HG03066 (cell line): ENCODE data around the gene UBE2G2.

Experiments used
- ATAC-seq: cut with Tn5 transposase; IDR thresholded peaks from one replicate; pipeline ENCODE4 v1.9.1; 2021; ENCODE audit warnings: low read depth; ENCODE audit not compliant: unreplicated experiment

The UBE2G2 gene

GRCh38 chr21:44816761-44817505, 15.3 kb upstream of the UBE2G2 start:
- ATAC-seq = no peak

GRCh38 chr21:44815852-44816628, 14.4 kb upstream of the UBE2G2 start:
- no peak for ATAC-seq

- no peak for ATAC-seq
Observed at GRCh38 chr21:44815225-44815624, 13.6 kb upstream of the UBE2G2 start.

GRCh38 chr21:44814498-44815023, 12.9 kb upstream of the UBE2G2 start:
- ATAC-seq = no peak

- no peak for ATAC-seq
Observed at GRCh38 chr21:44813727-44814126, 12.1 kb upstream of the UBE2G2 start.

GRCh38 chr21:44813149-44813548, 11.5 kb upstream of the UBE2G2 start:
- no peak for ATAC-seq

GRCh38 chr21:44812640-44813039, 11.0 kb upstream of the UBE2G2 start:
- no peak for ATAC-seq

GRCh38 chr21:44810779-44811178, 9.2 kb upstream of the UBE2G2 start:
- no peak for ATAC-seq

GRCh38 chr21:44805859-44806258, 4.2 kb upstream of the UBE2G2 start:
- ATAC-seq = no peak

- no peak for ATAC-seq
Observed at GRCh38 chr21:44805226-44805625, 3.6 kb upstream of the UBE2G2 start.

- ATAC-seq = no peak
Observed at GRCh38 chr21:44804762-44805161, 3.1 kb upstream of the UBE2G2 start.

- no peak for ATAC-seq
Observed at GRCh38 chr21:44803651-44804050, 2.0 kb upstream of the UBE2G2 start.

GRCh38 chr21:44802396-44803153, 955 bp upstream of the UBE2G2 start:
- ATAC-seq = no peak

- no peak for ATAC-seq
Observed at GRCh38 chr21:44800971-44801467, 601 bp downstream of the UBE2G2 start.

GRCh38 chr21:44800103-44800502, 1.5 kb downstream of the UBE2G2 start:
- ATAC-seq = no peak

GRCh38 chr21:44799646-44800045, 2.0 kb downstream of the UBE2G2 start:
- no peak for ATAC-seq

- ATAC-seq = no peak
Observed at GRCh38 chr21:44797775-44798174, 3.8 kb downstream of the UBE2G2 start.

- no peak for ATAC-seq
Observed at GRCh38 chr21:44795342-44795741, 6.3 kb downstream of the UBE2G2 start.

GRCh38 chr21:44793592-44794374, 7.8 kb downstream of the UBE2G2 start:
- ATAC-seq = no peak
